22Rv1 (cell line): ENCODE measurements around the gene SLC25A21.
"Not testable (repeated sequence)": the region's sequence is repeated elsewhere in the genome, so short reads cannot be mapped to it uniquely, and the experiment has no call there.

Experiments used
- H3K27ac ChIP-seq: fragments of 450-650 bp; 2 replicates; pipeline ENCODE4 v1.5.1; 2017
- ZFX ChIP-seq: fragments of 450-650 bp; IDR thresholded peaks from 2 replicates; pipeline ENCODE4 v1.6.1; 2017; ENCODE audit warnings: antibody characterized with exemption, borderline replicate concordance
- TF ChIP-seq, protein P1 (sequence below): fragments of 450-650 bp; IDR thresholded peaks from 2 replicates; pipeline ENCODE4 v1.5.1; 2017; ENCODE audit warnings: mild to moderate bottlenecking

Gene SLC25A21

DNA sequence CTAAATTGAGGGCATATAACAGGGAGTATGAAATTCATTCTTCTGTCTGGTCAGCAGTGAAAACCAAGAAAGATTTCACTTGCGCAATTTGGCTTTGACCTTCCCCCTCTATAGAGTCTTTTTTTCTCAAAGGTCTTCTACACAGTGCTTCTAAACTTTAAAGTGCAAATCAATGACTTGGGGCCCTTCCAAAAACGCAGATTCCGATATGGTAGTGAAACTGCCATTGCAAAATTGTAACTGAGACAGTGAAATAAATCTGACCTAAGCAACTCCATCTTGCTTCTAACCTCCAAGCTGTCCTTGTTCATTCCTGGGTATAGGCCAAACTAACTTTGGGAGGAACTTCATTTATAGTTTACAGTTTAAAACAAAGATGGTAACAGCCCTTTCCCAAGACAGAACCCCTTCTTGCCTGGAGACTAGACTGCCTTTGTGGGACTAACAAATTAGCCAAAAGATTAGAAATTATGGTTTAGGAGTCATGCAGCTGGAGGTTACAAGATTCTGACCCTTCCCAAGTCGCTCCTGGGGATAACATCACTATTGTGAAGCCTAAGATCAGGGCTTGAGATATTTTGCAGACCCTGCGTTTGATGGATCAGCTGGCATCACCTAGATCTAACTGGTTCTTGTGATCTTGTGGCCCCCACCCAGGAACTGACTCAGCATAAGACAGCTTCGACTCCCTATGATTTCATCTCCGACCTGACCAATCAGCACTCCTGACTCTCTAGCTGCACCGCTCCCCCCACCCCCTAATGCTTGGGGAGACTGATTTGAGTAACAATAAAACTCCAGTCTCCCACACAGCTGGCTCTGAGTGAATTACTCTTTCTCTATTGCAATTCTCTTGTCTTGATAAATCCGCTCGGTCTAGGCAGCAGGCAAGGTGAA lies 5.0 kb downstream of the SLC25A21 start:
- H3K27ac ChIP-seq, result no peak overlapping the region

DNA sequence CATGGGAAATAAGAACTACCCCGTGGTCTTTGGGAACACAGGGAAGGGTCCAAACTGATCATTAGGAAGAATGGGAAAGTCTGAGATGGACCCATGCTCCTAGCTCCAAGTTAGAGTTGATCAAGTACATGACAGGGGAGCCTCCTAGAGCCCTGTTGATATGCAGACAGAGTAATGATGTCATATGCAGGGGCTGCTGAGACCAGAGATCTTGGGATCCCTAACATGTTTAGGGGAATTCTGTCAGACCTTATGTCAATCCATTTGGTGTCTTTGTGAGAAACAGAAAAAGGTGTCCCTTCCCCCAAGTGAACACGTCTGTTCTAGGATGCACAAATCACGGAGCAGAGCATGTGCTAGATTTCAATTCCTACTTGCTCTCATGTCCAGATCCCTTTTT lies 6.6 kb downstream of the SLC25A21 start:
- TF ChIP-seq, protein P1, sequence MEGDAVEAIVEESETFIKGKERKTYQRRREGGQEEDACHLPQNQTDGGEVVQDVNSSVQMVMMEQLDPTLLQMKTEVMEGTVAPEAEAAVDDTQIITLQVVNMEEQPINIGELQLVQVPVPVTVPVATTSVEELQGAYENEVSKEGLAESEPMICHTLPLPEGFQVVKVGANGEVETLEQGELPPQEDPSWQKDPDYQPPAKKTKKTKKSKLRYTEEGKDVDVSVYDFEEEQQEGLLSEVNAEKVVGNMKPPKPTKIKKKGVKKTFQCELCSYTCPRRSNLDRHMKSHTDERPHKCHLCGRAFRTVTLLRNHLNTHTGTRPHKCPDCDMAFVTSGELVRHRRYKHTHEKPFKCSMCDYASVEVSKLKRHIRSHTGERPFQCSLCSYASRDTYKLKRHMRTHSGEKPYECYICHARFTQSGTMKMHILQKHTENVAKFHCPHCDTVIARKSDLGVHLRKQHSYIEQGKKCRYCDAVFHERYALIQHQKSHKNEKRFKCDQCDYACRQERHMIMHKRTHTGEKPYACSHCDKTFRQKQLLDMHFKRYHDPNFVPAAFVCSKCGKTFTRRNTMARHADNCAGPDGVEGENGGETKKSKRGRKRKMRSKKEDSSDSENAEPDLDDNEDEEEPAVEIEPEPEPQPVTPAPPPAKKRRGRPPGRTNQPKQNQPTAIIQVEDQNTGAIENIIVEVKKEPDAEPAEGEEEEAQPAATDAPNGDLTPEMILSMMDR, result no peak
- no peak for TF ChIP-seq ZFX
- no peak overlapping the region for H3K27ac ChIP-seq

More for the DNA sequence above, 5.0 kb downstream of the SLC25A21 start:
- TF ChIP-seq ZFX, result no peak
- TF ChIP-seq, protein P1, result no peak

DNA sequence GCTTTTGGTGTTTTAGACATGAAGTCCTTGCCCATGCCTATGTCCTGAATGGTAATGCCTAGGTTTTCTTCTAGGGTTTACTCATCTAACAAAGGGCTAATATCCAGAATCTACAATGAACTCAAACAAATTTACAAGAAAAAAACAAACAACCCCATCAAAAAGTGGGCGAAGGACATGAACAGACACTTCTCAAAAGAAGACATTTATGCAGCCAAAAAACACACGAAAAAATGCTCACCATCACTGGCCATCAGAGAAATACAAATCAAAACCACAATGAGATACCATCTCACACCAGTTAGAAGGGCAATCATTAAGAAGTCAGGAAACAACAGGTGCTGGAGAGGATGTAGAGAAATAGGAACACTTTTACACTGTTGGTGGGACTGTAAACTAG lies 10.1 kb downstream of the SLC25A21 start:
- H3K27ac ChIP-seq, result not testable (repeated sequence)

DNA sequence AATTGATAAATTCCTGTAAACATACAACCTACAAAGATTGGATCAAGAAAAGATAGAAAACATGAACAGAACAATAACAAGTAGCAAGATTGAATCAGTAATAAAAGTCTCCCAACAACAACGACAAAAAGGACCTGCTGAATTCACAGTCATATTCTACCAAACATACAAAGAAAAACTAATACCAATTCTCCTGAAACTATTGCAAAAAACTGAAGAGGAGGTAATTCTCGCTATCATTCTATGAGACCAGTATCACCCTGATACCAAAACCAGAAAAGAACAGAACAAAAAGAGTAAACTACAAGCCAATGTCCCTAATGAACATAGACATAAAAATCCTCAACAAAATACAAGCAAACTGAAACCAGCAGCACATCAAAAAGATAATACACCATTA lies 14.4 kb downstream of the SLC25A21 start:
- TF ChIP-seq ZFX, result no peak
- TF ChIP-seq, protein P1, result no peak
- H3K27ac ChIP-seq, result no peak overlapping the region

DNA sequence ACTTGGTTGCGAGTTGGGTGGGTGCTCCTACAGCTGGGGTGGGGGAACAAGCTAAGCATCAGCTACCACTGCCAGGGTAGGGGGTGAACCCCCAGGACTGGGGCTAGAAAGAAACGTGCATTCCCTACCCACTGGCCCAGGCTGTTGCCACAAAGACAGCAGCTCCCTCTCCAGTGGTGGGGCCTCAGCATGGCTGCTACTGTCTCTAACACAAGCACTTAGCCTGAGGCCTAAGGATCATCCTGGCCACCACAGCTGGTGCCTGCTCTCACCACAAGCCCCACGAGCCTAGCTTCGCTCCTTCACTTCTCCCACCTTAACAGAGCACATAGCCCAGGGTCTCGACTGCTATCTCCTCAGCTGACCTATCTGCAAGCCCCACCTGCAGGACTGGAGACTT lies 18.9 kb downstream of the SLC25A21 start:
- H3K27ac ChIP-seq, result no peak overlapping the region
- TF ChIP-seq, protein P1, result no peak
- no peak for TF ChIP-seq ZFX

DNA sequence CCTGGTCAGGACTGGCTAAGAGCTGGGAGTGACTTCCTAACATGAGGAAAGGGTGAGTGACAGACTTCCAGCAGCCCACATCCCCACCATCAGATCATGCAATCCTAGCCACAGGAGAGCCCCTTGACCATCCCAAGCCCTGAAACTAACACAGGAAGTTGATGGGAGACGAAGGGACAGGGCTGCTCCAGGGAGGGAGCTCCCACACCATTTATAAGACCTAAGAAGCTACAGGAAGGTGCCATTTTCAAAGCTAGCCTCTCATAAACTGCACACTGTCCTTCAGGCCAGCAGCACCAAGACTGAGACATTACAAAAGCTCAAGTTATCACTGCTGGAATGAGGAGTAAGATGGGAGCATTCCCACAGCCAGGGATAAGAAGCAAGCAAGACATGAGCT lies 19.4 kb downstream of the SLC25A21 start:
- no peak for TF ChIP-seq ZFX
- TF ChIP-seq, protein P1, result no peak

DNA sequence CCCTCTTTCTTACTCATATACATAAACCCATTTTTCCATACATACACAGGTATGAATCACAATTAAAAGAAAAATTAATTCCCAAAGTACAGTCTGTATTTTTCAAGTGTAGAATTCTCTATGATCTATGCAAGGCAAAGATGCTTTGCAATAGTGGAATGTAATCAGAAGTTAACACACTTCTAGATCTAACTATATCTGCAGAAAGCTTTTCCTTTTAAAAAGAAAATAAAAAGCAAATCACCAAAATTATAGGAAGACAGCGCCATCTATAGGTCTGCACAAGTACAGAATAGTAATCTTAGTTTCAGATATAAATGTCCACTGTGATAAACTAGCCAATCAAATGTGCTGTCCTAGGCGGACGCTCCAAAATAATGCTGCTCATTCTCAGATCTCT lies 22.0 kb downstream of the SLC25A21 start:
- TF ChIP-seq, protein P1, result peak; percentile 78
- no peak for TF ChIP-seq ZFX
- no peak overlapping the region for H3K27ac ChIP-seq

More for the DNA sequence above, 19.4 kb downstream of the SLC25A21 start:
- no peak overlapping the region for H3K27ac ChIP-seq
